ENCODE measurements around the gene MYD88.
A peak's percentile ranks its signal among the peaks of the same experiment; 100 is the strongest.

MYD88 gene

GRCh38 chr3:38114052-38114874 lies 24.2 kb upstream of the MYD88 start:
- DNase-seq: no peak

- no peak for DNase-seq
Measured at GRCh38 chr3:38114875-38115644, 23.4 kb upstream of the MYD88 start.

GRCh38 chr3:38115645-38116427 lies 22.6 kb upstream of the MYD88 start:
- DNase-seq: no peak

- DNase-seq: no peak
Measured at GRCh38 chr3:38116471-38117162, 21.8 kb upstream of the MYD88 start.

GRCh38 chr3:38117163-38117716 lies 21.2 kb upstream of the MYD88 start:
- no peak for DNase-seq

GRCh38 chr3:38117748-38118420 lies 20.6 kb upstream of the MYD88 start:
- peak; percentile 79 for DNase-seq

GRCh38 chr3:38118421-38119247 lies 19.8 kb upstream of the MYD88 start:
- no peak for DNase-seq

- no peak for DNase-seq
Measured at GRCh38 chr3:38119248-38119544, 19.3 kb upstream of the MYD88 start.

- no peak for DNase-seq
Measured at GRCh38 chr3:38119821-38120692, 18.4 kb upstream of the MYD88 start.

GRCh38 chr3:38120693-38121450 lies 17.6 kb upstream of the MYD88 start:
- DNase-seq: no peak

GRCh38 chr3:38121451-38121831 lies 17.0 kb upstream of the MYD88 start:
- DNase-seq: no peak

- DNase-seq: no peak
Measured at GRCh38 chr3:38121832-38122461, 16.5 kb upstream of the MYD88 start.

GRCh38 chr3:38122712-38123290 lies 15.7 kb upstream of the MYD88 start:
- no peak for DNase-seq

- no peak for DNase-seq
Measured at GRCh38 chr3:38124324-38125122, 13.9 kb upstream of the MYD88 start.

- DNase-seq: no peak
Measured at GRCh38 chr3:38125305-38126120, 12.9 kb upstream of the MYD88 start.

- no peak for DNase-seq
Measured at GRCh38 chr3:38126121-38126892, 12.2 kb upstream of the MYD88 start.
